GM12878 (cell line): ENCODE data around the gene CAMKMT. TPM values are rescaled to one million over a fixed set of nuclear protein-coding genes. Genes with fewer than 3 reads are reported as not detected.

Experiments
- ATAC-seq: fragments of 200-7000 bp; cut with Tn5 transposase; 3 replicates; pipeline ENCODE4 v1.9.1; 2020; ENCODE audit warnings: mild to moderate bottlenecking, moderate library complexity
- BruUV-seq: library from RNA; stranded (reverse); fragments of 400-500 nt; replicated peaks from 2 replicates; lab custom pipeline; 2021; lab: Mats Ljungman, UMichigan
- CTCF ChIA-PET: fragments of 300-600 bp; sonication (Branson Sonifier 250); formaldehyde crosslinking; extraction: SDS; loops from one replicate; lab custom pipeline; 2021; ENCODE audit warnings: inconsistent platforms; lab: Yijun Ruan, JAX
- POLR2A ChIA-PET: fragments of 350-600 bp; formaldehyde crosslinking; extraction: SDS; loops from one replicate; lab custom pipeline; 2021; ENCODE audit warnings: inconsistent platforms; lab: Charles Lee
- RAD21 ChIA-PET: fragments of 300-600 bp; sonication (Branson Sonifier 250); formaldehyde crosslinking; loops from one replicate; lab custom pipeline; 2023; ENCODE audit warnings: antibody characterized with exemption; ENCODE audit not compliant: unreplicated experiment; lab: Charles Lee
- SMC1A ChIA-PET: fragments of 300-600 bp; sonication (Branson Sonifier 250); formaldehyde crosslinking; loops from one replicate; lab custom pipeline; 2023; ENCODE audit not compliant: unreplicated experiment, uncharacterized antibody; lab: Charles Lee
- DNase-seq: peaks from one replicate; pipeline ENCODE4 v3.0.0-alpha.2; 2011; ENCODE audit warnings: low read depth, low spot score
- FAIRE-seq: peaks from 3 replicates; lab custom pipeline; 2011; peaks lifted over from hg19 to GRCh38; lab: Jason Lieb, UNC
- H2AFZ ChIP-seq: 2 replicates; pipeline ENCODE4 v1.6.0; 2011; ENCODE audit warnings: low read depth, low read length, control low read depth; ENCODE audit not compliant: control insufficient read depth
- H3K27ac ChIP-seq: 2 replicates; pipeline ENCODE4 v1.5.1; 2011; ENCODE audit warnings: control low read depth; ENCODE audit not compliant: control insufficient read depth, insufficient read depth
- H3K27me3 ChIP-seq, 2 experiments: replicated peaks in 1 of 2; 2 replicates each; pipeline versions ENCODE4 v1.6.0 to v1.6.1; 2011; ENCODE audit warnings: low read length in 1 of 2; ENCODE audit not compliant: control insufficient read depth in 2 of 2, insufficient read depth in 2 of 2
- H3K36me3 ChIP-seq, 2 experiments: 2 replicates each; pipeline ENCODE4 v1.5.1; 2011; ENCODE audit warnings: low read length in 1 of 2; ENCODE audit not compliant: control insufficient read depth in 2 of 2, insufficient read depth in 2 of 2
- H3K4me1 ChIP-seq: 2 replicates; pipeline ENCODE4 v1.6.1; 2011; ENCODE audit warnings: mild to moderate bottlenecking, low read length, moderate library complexity, mixed read lengths; ENCODE audit not compliant: control insufficient read depth, insufficient read depth
- H3K4me2 ChIP-seq: 2 replicates; pipeline ENCODE4 v1.6.0; 2011; ENCODE audit warnings: control low read depth; ENCODE audit not compliant: control insufficient read depth, insufficient read depth
- H3K4me3 ChIP-seq: fragments of 200-600 bp; sonication (generic); 2 replicates; pipeline ENCODE4 v1.5.1; 2016
- H3K79me2 ChIP-seq: 2 replicates; pipeline ENCODE4 v1.6.0; 2011; ENCODE audit warnings: low read length; ENCODE audit not compliant: control insufficient read depth, insufficient read depth
- H3K9ac ChIP-seq: 2 replicates; pipeline ENCODE4 v1.8.0; 2011; ENCODE audit warnings: low read length, control low read depth, mixed read lengths; ENCODE audit not compliant: control insufficient read depth, insufficient read depth
- H3K9me3 ChIP-seq: replicated peaks from 3 replicates; pipeline ENCODE4 v1.5.1; 2011; ENCODE audit warnings: mild to moderate bottlenecking, low read length; ENCODE audit not compliant: control insufficient read depth, insufficient read depth
- H4K20me1 ChIP-seq: 2 replicates; pipeline ENCODE4 v1.6.0; 2011; ENCODE audit not compliant: control insufficient read depth, insufficient read depth
- BHLHE40 ChIP-seq, 2 experiments: fragments of 450-650 bp in 1 of 2; IDR thresholded peaks; 2 replicates each; pipeline ENCODE4 v1.6.1; 2011 to 2017; ENCODE audit warnings: low read depth in 2 of 2, borderline replicate concordance in 1 of 2, improper control_type of control experiment in 1 of 2, low read length in 1 of 2, mild to moderate bottlenecking in 1 of 2
- MTA3 ChIP-seq: IDR thresholded peaks from 2 replicates; pipeline ENCODE4 v1.6.1; 2012; ENCODE audit warnings: low read length, inconsistent platforms, borderline replicate concordance
- NRF1 ChIP-seq: conservative IDR thresholded peaks from 2 replicates; pipeline ENCODE4 v1.6.1; 2011; ENCODE audit warnings: mild to moderate bottlenecking, low read depth, low read length, improper control_type of control experiment
- POLR2AphosphoS5 ChIP-seq: IDR thresholded peaks from 2 replicates; pipeline ENCODE4 v1.6.1; 2011; ENCODE audit warnings: mild to moderate bottlenecking, low read length, inconsistent platforms
- SIX5 ChIP-seq: IDR thresholded peaks from 2 replicates; pipeline ENCODE4 v1.6.1; 2011; ENCODE audit warnings: mild to moderate bottlenecking, low read depth, low read length, moderate library complexity; ENCODE audit not compliant: severe bottlenecking
- ZNF207 ChIP-seq: fragments of 450-650 bp; IDR thresholded peaks from 2 replicates; pipeline ENCODE4 v1.6.1; 2014; ENCODE audit warnings: antibody characterized with exemption, mild to moderate bottlenecking, borderline replicate concordance
- WGBS: methylation state at CpG from one replicate; pipeline ENCODE4 v1.1.6; 2016; ENCODE audit warnings: low lambda C conversion rate; ENCODE audit not compliant: insufficient replicate concordance, insufficient coverage; ENCODE audit errors: missing lambda C conversion rate; 5-methylcytosine and 5-hydroxymethylcytosine counted together
- in situ Hi-C: fragments of 300-500 bp; cut with MboI; formaldehyde crosslinking; loops from 9 replicates; pipeline ENCODE4 v1.14.3; 2018; ENCODE audit warnings: mixed read lengths
- intact Hi-C: fragments of 100-400 bp; cut with micrococcal nuclease; formaldehyde crosslinking; loops from one replicate; pipeline ENCODE4 v1.14.2; 2022; ENCODE audit not compliant: unreplicated experiment
- polyA plus RNA-seq, 11 experiments: library from polyadenylated mRNA; depleted of rRNA in 4 of 11; unstranded in 6 of 11; stranded (reverse) in 5 of 11; fragments of >200 nt; fragmentation: Nextera tagmentation in 4 of 11; fragmentation: Illumina TruSeq in 1 of 11; extraction: Ambion mirVana in 4 of 11; extraction: Trizol in 1 of 11; gene quantifications; 1 replicate in 1 of 11; 2 replicates in 10 of 11; pipeline versions ENCODE4 v1.2.1 to v1.2.3, GENCODE V29; 2011 to 2016; ENCODE audit warnings: inconsistent platforms in 2 of 11, missing spikeins in 2 of 11, low read depth in 1 of 11
- total RNA-seq, 4 experiments: library from RNA; depleted of rRNA in 3 of 4; stranded (reverse); fragments of >200 nt in 3 of 4; fragmentation: Illumina TruSeq in 1 of 4; extraction: Trizol in 1 of 4; gene quantifications; 2 replicates each; pipeline versions ENCODE4 v1.2.1 to v1.2.3, GENCODE V29; 2013 to 2021

Gene CAMKMT
- total and polyA plus RNA-seq, 10 of the 15 experiments (the other 5 are each of a cell fraction or from before 2014, with no cell fraction given) = 2.7 to 16.0 (median 11.8) TPM

GRCh38 chr2:44742057-44742456, 380.3 kb downstream of the CAMKMT start (continued):
- TF ChIP-seq NRF1 = no peak
- no peak for TF ChIP-seq BHLHE40 (IDR thresholded peaks at IDR 0.05; ENCODE audit: borderline replicate concordance in 1 of 2, low read depth in 2 of 2, low read length in 1 of 2)
- TF ChIP-seq MTA3 = no peak

GRCh38 chr2:44743473-44743872, 381.7 kb downstream of the CAMKMT start:
- ChIA-PET SMC1A (interaction anchor here (0.7 to 1.5 kb wide), 3 partner anchors 9 to 76 kb away, joined by 3 to 4 read pairs (median 4); no protein-coding TSS in a partner anchor), CTCF (interaction anchor here (0.8 to 1.2 kb wide), 3 partner anchors 10 to 265 kb away, joined by 3 read pairs; no protein-coding TSS in a partner anchor), RAD21 (interaction anchor here (0.6 kb wide), 1 partner anchor 264 kb away, joined by 3 read pairs; no protein-coding TSS in a partner anchor), POLR2A (no interaction called here)
- Histone ChIP-seq H3K9ac (no peak overlapping the region), H2AFZ (no peak overlapping the region), H3K4me3 (no peak overlapping the region), H3K27ac (no peak overlapping the region), H3K9me3 (no peaks in the 10 kb centered on the region), H4K20me1 (no peaks in the 10 kb centered on the region), H3K4me2 (no peak overlapping the region), H3K4me1 (no peaks in the 10 kb centered on the region), H3K36me3 (no peaks in the 10 kb centered on the region), H3K79me2 (no peaks in the 10 kb centered on the region), H3K27me3 (no peaks in the 10 kb centered on the region)
- 83% methylated on average over 3 of the region's 3 CpGs for WGBS
- no peak for TF ChIP-seq POLR2AphosphoS5
- no peak for TF ChIP-seq SIX5
- no peak for TF ChIP-seq ZNF207
- ATAC-seq (no peak), FAIRE-seq (no peak), DNase-seq (no peak)
- BruUV-seq = no TSS peak
- intact Hi-C loops = no loop called here
- in situ Hi-C loops = no loop called here
